Stromal cell of bone marrow (primary cell): ENCODE data around the gene GUCY1A1.

Source experiments
- DNase-seq: peaks from one replicate; pipeline ENCODE4 v3.0.0-alpha.2; 2012; ENCODE audit warnings: low read depth

Gene GUCY1A1

GRCh38 chr4:155692361-155692760, 25.7 kb downstream of the GUCY1A1 start:
- no peak for DNase-seq

GRCh38 chr4:155693015-155693663, 26.5 kb downstream of the GUCY1A1 start:
- DNase-seq: no peak

GRCh38 chr4:155694100-155694785, 27.6 kb downstream of the GUCY1A1 start:
- DNase-seq: no peak

GRCh38 chr4:155696226-155696625, 29.6 kb downstream of the GUCY1A1 start:
- no peak for DNase-seq

GRCh38 chr4:155696726-155697125, 30.1 kb downstream of the GUCY1A1 start:
- DNase-seq: no peak

GRCh38 chr4:155701827-155702226, 35.2 kb downstream of the GUCY1A1 start:
- no peak for DNase-seq

GRCh38 chr4:155703486-155704247, 37.0 kb downstream of the GUCY1A1 start:
- peak; percentile 13 for DNase-seq

GRCh38 chr4:155704841-155705404, 38.3 kb downstream of the GUCY1A1 start:
- DNase-seq: no peak

- DNase-seq: peak; percentile 14
These were observed 39.0 kb downstream of the GUCY1A1 start for GRCh38 chr4:155705664-155706063.

GRCh38 chr4:155706147-155706546, 39.5 kb downstream of the GUCY1A1 start:
- no peak for DNase-seq

- no peak for DNase-seq
These were observed 40.6 kb downstream of the GUCY1A1 start for GRCh38 chr4:155707251-155707650.

GRCh38 chr4:155708782-155709181, 42.1 kb downstream of the GUCY1A1 start:
- no peak for DNase-seq

- DNase-seq: no peak
These were observed 43.3 kb downstream of the GUCY1A1 start for GRCh38 chr4:155709918-155710317.

- no peak for DNase-seq
These were observed 44.9 kb downstream of the GUCY1A1 start for GRCh38 chr4:155711556-155711955.

GRCh38 chr4:155712846-155713245, 46.2 kb downstream of the GUCY1A1 start:
- DNase-seq: no peak

GRCh38 chr4:155713911-155714310, 47.3 kb downstream of the GUCY1A1 start:
- no peak for DNase-seq

GRCh38 chr4:155722336-155722735, 55.7 kb downstream of the GUCY1A1 start:
- no peak for DNase-seq

GRCh38 chr4:155722816-155723499, 56.3 kb downstream of the GUCY1A1 start:
- DNase-seq: peak; percentile 91

GRCh38 chr4:155724731-155725130, 58.1 kb downstream of the GUCY1A1 start:
- DNase-seq: no peak

- no peak for DNase-seq
These were observed 67.4 kb downstream of the GUCY1A1 start for GRCh38 chr4:155734065-155734464.

- no peak for DNase-seq
These were observed 68.3 kb downstream of the GUCY1A1 start for GRCh38 chr4:155734951-155735350.

GRCh38 chr4:155735496-155735895, 68.8 kb downstream of the GUCY1A1 start:
- DNase-seq: no peak
